ENCODE data around the gene LIPC. TPM values are rescaled to one million over a fixed set of nuclear protein-coding genes. Genes with fewer than 3 reads are reported as not detected.
A peak's percentile ranks its signal among the peaks of the same experiment; 100 is the strongest.

The LIPC gene
- total RNA-seq, 4 donors from 2014 or later, result 0.81 to 4.6 (median 1.8) TPM

DNA sequence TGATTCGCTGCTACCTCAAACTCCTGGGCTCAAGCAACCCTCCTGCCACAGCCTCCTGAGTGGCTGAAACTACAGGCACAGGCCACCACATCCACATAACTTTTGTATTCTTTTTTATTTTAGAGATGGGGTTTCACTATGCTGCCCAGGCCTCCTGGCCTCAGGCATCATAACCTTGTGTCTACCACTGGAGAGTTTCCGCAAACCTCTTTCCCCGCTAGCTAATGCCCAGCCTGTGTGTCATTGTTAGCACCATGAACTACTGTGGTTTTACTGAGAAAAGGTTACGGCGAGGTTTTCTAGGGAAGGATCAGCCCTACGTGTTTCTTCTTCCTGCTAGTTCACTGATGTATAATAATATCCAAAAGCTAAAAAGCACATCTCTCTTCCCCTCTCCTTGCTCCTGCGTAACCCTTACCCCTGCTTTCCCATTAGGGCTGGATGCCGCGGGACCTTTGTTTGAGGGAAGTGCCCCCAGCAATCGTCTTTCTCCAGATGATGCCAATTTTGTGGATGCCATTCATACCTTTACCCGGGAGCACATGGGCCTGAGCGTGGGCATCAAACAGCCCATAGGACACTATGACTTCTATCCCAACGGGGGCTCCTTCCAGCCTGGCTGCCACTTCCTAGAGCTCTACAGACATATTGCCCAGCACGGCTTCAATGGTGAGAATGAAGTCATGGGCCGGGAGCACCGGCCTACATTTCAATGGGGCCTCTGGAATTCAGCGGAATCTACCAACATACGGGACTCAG, 113.7 kb downstream of the LIPC start:
- Histone ChIP-seq H3K4me3 (replicated peaks in 1 of 3) (no peak overlapping the region), H3K36me3 (no peaks in the 10 kb centered on the region), H3K27ac (no peak overlapping the region), H3K9me3 (no peaks in the 10 kb centered on the region), H3K4me1 (peaks cover 0 to 16% of the 10 kb centered on the region in 2 donors), H3K27me3 (no peaks in the 10 kb centered on the region)
- TF ChIP-seq, protein P1, sequence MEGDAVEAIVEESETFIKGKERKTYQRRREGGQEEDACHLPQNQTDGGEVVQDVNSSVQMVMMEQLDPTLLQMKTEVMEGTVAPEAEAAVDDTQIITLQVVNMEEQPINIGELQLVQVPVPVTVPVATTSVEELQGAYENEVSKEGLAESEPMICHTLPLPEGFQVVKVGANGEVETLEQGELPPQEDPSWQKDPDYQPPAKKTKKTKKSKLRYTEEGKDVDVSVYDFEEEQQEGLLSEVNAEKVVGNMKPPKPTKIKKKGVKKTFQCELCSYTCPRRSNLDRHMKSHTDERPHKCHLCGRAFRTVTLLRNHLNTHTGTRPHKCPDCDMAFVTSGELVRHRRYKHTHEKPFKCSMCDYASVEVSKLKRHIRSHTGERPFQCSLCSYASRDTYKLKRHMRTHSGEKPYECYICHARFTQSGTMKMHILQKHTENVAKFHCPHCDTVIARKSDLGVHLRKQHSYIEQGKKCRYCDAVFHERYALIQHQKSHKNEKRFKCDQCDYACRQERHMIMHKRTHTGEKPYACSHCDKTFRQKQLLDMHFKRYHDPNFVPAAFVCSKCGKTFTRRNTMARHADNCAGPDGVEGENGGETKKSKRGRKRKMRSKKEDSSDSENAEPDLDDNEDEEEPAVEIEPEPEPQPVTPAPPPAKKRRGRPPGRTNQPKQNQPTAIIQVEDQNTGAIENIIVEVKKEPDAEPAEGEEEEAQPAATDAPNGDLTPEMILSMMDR (IDR thresholded peaks at IDR 0.05), result no peak
- no peak for TF ChIP-seq POLR2A (IDR thresholded peaks at IDR 0.05)
- 97 to 98% methylated on average over 18 of the region's 18 CpGs for WGBS, 2 donors
- intact Hi-C loops (cut with DNase I), result no loop called here
- DNase-seq, result no peak

DNA sequence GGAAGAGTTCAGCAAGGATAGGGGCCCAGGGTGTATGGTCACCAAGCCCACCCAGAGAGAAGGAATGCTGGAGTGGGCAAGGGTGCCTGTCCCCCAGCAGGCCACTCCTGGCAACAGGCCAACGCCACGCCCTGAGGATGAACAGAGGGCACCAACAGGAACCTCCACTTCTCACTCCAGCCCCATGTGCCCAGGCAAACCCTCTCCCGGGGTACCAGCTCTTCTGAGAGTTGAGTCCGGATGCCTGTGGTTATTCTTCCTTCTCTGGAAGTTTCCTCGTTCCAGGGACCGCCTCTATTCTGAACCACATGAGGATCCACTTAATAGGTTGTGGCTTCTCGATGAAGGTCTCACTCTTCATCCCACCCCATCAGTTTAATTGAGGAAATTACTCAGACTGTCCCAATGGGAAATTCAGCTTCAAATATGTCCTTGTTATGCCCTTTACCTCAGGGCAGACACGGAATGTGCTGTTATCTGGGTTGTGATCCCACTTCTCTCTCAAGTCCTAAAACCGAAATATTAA, 114.3 kb downstream of the LIPC start:
- Histone ChIP-seq H3K36me3 (no peaks in the 10 kb centered on the region), H3K4me1 (peaks cover 0 to 16% of the 10 kb centered on the region in 2 donors), H3K27ac (peak overlapping the region in 1 of 3 donors; percentile 54), H3K27me3 (no peaks in the 10 kb centered on the region), H3K9me3 (no peaks in the 10 kb centered on the region), H3K4me3 (replicated peaks in 1 of 3) (no peak overlapping the region)
- intact Hi-C loops (cut with DNase I), result no loop called here
- 89 to 93% methylated on average over 7 to 9 of the region's 9 CpGs for WGBS, 2 donors
- no peak for TF ChIP-seq POLR2A (IDR thresholded peaks at IDR 0.05)
- TF ChIP-seq, protein P1 (IDR thresholded peaks at IDR 0.05), result no peak
- DNase-seq, result no peak

DNA sequence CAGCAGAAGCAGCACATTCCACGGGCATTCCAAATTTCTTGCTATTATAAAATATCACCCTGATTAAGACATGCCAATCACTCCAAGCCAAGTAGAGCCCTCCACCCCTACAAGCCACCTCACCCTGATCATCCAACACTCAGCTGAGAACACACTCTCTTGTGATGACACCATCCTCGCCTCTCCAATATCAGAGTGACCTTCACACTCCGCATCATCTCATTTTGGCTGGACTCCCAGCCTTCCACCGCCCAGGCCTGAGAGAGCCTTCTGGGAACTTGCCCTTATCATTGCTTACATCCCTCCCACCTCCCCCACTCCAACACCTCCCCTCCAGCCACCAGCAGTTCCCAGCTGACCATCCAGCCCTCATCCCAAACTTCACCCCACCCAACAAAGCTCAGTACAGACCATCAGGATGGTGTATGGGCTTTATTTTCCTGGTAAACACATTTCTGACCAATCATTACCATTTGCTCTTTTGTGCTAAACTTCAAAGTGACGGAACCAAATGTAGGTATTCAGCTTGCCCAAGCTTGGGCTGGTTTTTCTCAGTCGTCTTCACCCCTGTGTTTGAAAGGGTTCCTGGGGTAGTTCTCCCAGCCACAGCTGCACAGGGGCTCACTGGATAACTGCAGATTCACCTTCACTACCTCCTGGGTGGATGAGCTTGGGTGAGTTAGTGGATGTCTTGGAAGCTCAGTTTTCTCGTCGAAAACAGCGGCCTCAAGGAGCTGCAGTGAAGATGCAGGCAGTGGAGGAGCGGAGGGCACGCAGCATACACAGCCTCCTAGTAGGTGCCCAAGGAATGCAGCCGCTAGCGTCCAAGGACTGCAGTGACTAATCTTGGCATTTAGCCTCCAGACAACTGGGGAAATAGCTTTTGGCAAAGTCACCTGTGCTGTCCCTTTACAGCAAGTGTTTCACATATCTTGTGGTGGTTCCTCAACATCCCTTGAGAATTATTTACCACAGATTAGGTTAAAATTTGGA, 115.1 kb downstream of the LIPC start:
- Histone ChIP-seq H3K4me3 (replicated peaks in 1 of 3) (no peak overlapping the region), H3K27me3 (no peaks in the 10 kb centered on the region), H3K36me3 (no peaks in the 10 kb centered on the region), H3K9me3 (no peaks in the 10 kb centered on the region), H3K27ac (peak overlapping the region in 2 of 3 donors; percentile 23 to 54), H3K4me1 (peaks cover 0 to 16% of the 10 kb centered on the region in 2 donors)
- 61 to 67% methylated on average over 9 to 13 of the region's 13 CpGs for WGBS, 2 donors
- intact Hi-C loops (cut with DNase I), result no loop called here
- TF ChIP-seq, protein P1 (IDR thresholded peaks at IDR 0.05), result no peak
- no peak for TF ChIP-seq POLR2A (IDR thresholded peaks at IDR 0.05)
- DNase-seq, result peak; percentile 72 to 81

DNA sequence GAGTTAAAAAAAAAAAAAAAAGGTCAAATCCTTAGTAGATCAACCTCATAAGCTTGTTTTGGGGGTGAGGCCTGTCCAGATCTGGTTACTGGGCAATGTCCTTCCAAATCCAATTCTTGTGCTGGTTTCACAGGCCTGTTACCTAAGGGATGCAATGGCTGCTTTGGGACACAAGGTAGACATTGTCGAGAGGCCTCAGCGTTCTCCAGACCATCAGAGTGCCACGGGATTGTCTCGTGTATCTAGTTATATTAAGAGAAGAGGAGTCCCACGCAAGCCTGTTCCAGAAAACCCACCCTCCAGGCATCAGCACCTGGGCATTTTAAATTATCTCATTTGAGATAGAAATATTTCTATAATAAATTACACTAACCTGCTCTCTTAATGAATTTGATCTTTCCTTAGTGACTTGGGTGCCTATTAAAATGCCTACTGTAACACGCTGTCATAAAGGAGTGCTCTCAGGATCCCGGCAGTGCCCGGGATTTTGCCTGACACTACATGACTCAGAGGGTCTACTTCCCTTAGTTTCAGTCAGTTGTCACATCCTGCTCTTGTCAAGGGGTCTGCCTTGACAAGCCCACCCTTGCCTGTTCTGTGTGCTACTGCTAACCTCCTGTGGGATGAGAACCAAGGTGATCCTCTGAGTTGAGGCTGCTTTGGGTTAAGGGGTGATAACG, 116.0 kb downstream of the LIPC start:
- no peaks in the 10 kb centered on the region for H3K36me3 ChIP-seq
- intact Hi-C loops (cut with DNase I), result no loop called here
- peaks cover 0 to 22% of the 10 kb centered on the region in 2 donors for H3K4me1 ChIP-seq
- no peak for TF ChIP-seq POLR2A (IDR thresholded peaks at IDR 0.05)
- TF ChIP-seq, protein P1 (IDR thresholded peaks at IDR 0.05), result no peak
- H3K9me3 ChIP-seq, result no peaks in the 10 kb centered on the region
- 97 to 100% methylated on average over 9 of the region's 9 CpGs for WGBS, 2 donors
- DNase-seq, result no peak
- no peaks in the 10 kb centered on the region for H3K27me3 ChIP-seq
- no peak overlapping the region for H3K4me3 ChIP-seq (replicated peaks in 1 of 3)
- H3K27ac ChIP-seq, result no peak overlapping the region

All from thyroid gland (tissue), 4 donors.